NCI-H2029 (cell line): ENCODE results near the gene NSUN5.
"Not testable (repeated sequence)": the region's sequence is repeated elsewhere in the genome, so short reads cannot be mapped to it uniquely, and the experiment has no call there.

Source experiments
- DNase-seq: peaks from one replicate; lab custom pipeline; 2025; lab: John Stamatoyannopoulos, UW

Gene NSUN5

GRCh38 chr7:73267813-73268212 lies 40.8 kb downstream of the NSUN5 start:
- not testable (repeated sequence) for DNase-seq

DNA sequence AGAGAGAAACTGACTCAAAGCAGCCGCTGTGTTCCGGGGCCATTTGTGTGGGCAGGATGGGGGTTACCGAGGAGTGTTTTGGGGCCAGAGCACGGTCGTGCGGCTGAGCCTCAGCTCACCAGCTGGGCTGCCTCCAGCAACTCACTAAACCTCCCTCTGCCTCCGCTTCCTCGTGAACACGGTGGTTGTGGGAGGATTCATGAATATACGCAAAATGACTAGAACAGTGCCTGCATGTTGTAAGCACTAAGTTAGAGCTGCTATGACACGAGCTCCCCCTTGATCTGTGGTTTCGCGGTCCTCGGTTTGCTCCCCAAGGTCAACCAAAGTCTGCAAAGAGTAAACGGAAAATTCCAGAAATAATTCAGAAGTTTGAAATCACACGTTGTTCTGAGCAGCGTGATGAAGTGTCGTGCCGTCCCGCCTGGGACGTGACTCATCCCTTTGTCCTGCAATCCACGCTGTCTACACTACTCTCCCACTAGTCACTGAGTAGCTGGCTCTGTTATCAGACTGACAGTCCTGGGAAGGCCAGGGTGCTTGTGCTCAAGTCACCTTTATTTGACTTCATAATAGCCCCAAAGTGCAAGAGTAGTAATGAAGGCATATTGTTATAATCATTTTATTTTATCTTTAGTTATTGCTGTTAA lies 41.8 kb downstream of the NSUN5 start:
- DNase-seq, result not testable (repeated sequence)

DNA sequence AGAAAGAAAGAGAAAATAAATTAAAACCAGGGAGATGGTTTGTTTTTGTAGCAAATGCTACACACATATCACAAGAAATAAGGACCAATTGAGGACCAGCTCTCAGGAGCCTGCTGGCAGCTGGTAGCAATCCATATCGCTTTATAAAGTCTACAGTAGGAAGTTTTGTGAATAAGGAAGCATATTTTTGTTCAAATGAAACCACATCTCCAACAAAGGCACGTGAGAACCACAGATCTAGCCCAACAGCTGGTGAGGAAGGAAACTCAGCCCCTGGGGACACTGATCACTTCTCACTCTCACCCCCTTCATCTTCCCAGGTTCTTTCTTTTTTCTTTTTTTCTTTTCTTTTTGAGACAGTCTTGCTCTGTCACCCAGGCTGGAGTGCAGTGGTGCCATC lies 46.2 kb downstream of the NSUN5 start:
- not testable (repeated sequence) for DNase-seq
